GM19035 (cell line): ENCODE measurements around the gene HUS1.
"Not testable (repeated sequence)": the region's sequence is repeated elsewhere in the genome, so short reads cannot be mapped to it uniquely, and the experiment has no call there.

Source experiments
- ATAC-seq: cut with Tn5 transposase; IDR thresholded peaks from one replicate; pipeline ENCODE4 v1.9.1; 2021; ENCODE audit not compliant: unreplicated experiment

HUS1 gene

DNA sequence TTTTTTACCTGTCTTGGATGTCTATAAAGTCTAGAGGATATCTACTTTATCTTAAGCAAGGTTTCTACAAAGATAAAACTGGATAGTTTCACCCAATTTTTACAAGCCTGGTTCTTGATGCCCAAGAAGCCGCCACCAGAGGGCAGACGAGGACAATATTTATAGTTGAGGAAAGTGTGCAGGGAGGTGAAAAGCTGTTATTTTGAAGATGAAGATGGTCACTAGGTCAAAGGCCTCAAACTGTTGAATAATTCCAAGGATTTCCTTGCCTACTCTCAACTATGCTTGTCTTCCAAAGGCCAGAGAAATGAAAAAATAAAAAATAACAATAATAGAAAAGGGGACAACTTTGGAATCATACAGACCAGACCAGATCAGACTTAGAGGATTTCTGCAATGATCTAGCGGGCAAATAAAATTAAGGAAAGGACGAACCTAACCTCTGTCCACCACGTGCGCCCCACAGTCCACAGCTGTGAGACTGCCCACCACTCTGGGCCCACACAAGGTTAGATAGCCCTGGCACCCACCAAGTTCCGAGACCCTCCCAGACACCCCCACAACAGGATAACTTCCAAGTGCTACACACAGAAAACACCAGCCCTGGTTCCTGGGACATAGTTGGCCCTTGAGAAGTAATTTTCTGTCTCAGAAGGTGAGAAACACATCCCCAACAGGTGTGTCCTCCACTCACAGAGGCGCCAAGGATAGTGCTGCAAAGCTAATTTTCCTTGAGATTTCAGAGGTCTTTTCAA lies 34.0 kb downstream of the HUS1 start:
- peak; percentile 67 for ATAC-seq

- peak; percentile 14 for ATAC-seq
These were observed 34.7 kb downstream of the HUS1 start for GRCh38 chr7:47944536-47945260.

DNA sequence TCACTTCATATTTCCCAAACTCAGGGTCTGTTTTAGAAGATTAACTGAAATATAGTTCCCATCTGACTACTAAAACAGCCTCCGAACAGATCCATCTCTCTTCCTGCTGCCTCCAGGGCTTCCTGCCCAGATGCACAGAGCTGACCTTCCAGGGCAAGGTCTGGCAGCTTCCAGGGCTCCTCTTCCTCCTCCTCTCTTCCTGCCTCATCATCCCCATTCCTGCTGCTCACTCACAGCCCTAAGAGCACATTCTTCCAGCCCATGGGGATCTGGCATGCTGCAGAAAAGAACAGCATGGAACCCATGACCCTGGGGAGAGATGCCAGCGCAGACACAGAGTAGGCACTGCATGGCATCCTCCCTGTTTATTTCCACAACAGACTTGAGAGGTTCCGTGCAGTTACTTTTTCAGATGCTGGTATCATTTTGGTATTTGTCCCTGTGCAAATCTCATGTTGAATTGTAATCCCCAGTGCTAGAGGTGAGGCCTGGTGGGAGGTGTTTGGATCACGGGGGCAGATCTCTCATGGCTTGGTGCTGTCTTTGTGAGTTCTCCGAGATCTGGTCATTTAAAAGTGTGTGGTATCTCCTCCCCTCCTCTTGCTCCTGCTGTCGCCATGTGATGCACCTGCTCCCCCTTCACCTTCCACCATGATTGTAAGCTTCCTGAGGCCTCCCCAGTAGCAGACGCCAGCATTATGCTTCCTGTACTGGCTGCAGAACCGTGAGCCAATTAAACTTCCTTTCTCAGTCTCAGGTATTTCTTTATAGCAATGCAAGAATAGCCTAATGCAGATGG lies 35.5 kb downstream of the HUS1 start:
- ATAC-seq = no peak

DNA sequence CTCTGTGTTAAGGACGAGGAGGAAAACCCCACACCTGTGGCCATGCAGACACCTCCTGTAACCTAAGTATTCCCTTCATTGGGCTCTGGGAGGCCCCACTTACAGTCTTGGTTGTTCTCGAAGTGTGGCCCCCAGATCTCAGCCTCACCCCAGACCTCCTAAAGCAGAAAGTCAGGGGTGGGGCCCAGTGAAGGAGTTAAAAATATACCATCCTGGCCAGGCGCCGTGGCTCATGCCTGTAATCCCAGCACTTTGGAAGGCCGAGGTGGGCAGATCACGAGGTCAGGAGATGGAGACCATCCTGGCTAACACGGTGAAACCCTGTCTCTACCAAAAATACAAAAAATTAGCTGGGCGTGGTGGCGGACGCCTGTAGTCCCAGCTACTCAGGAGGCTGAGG lies 36.8 kb downstream of the HUS1 start:
- not testable (repeated sequence) for ATAC-seq

DNA sequence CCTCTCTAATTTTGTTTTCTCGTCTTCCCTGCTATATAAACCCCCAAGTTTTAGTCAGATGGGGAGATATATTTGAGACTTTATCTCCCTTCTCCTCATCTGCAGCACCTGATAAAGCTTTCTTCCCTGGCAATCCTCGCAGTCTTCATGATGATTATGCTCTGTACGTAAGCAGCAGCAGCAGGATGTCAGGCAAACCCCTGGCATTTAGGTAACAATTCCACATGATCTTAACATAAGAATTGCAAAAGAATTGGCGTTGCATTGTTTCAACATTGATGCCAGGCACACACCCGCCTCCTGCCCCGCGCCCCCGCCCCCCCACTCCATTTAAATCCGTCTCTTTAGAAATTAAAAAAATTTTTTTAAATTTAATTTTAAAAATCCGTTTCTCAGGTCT lies 37.3 kb downstream of the HUS1 start:
- no peak for ATAC-seq

- ATAC-seq = no peak
These were observed 38.1 kb downstream of the HUS1 start for GRCh38 chr7:47941136-47941844.

DNA sequence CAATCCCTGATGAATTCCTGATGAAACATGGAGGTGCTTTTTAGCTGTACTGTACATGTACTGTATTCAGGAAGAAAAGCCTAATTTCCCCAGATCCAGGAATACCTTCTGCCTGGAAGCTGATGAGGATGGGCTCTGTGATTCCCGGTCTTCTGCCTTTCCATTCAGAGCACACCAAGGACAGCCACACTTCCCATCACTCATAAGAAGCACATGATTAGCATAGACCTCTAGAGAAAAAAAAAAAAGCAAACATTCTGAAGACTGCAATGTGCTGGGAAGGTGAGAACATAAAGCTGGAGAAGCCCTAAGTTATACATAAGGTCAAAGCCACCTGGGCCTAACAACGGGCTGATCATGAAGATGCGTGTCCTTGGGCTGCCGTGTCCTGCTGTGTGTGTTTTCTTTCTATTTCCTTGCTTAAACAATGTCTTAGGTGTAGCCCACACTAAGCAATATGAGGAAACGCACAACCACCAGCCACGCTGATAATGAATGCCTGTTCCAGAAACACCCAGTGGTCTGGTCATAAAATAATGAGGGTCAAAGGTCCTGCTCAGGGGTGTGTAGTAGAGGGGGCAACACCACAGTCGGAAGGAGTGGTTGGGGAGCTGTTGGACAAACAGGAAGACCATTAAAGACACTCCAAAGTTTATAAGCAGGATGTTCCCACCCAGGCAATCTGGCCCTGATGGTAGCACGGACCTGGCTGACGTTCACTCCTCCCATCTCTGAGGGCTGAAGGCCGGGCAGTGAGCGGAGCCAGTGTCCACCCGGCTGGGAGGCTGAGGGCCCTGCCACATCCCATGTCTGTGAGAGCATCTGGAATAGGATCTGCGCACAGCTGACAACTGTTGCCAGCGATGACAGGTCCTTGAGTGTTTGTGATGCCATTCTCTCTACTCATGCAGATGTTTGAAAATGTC lies 39.1 kb downstream of the HUS1 start:
- no peak for ATAC-seq

- no peak for ATAC-seq
These were observed 39.9 kb downstream of the HUS1 start for GRCh38 chr7:47939425-47940036.

DNA sequence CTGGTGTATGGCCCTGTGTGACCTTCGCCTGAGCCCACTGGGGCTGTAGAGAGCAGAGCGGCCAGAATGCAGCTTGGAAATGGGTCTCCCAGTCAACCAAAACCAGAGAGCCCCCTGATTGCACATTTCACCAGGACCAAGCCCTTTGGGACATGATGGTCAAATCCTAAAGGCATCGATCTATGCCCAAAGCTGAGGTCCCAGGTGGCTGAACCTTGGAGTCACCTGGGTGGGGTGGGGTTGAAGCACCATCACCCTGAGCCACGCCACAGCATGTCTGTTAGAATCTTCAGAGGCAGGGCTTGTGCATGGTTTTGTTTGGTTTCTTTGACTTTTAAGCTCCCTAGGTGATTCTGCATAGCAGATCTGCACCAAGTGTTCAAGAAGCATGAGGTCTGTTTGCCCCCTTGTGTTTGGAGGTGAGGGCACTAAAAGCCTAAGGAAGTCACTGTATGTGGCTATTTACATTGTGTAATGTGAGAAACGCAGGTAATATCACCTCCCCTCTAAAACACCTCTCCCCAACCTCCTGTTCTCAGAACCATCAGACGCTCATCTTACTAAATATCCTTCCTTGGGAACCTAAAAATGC lies 40.7 kb downstream of the HUS1 start:
- no peak for ATAC-seq

- ATAC-seq = peak; percentile 40
These were observed 41.5 kb downstream of the HUS1 start for GRCh38 chr7:47937711-47938573.

DNA sequence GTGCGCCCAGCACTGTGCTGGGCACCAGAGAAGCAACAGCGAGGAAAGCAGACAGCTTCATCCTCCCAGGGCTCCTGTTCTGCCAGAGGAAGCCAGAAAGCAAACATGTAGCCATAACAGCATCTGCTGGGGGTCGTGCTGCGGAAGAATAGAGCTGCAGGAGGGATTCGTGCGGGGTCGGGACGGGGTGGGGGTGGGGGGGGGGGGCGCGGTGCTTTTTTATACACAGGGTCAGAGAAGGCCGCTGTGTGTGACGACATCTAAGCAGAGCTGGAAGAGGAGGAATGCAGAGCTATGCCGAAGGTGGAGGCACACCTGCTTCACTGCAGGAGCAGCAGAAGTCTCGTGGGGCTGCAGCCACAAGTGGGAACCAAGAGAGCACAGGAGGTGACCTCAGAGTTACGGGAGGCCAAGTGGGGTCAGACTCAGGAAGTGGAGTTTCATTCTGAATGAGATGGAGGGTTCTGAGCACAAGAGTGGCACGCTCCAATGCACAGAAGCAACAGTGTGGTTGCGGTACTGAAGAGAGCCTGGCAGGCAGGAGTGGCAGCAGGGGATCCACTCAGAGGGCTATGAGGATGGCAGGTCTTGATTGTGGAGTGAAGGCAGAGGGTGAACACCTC lies 42.2 kb downstream of the HUS1 start:
- ATAC-seq = peak; percentile 96

DNA sequence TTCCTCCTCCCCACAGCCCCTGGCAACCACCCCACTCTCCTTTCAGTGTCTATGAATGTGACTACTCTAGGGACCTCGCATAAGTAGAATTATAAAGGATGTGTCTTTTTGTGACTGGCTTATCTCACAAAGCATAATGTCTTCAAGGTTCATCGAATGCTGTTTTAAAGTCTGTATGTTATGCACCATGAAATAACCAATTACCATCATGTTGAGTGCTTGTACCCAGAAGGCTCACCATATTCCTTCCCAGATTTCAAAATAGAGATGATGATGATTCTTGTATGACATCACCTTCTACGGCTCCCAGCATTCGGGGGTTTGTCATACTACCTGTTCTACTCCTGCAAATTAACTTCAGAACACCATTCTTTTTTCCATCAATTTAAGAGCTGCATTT lies 43.1 kb downstream of the HUS1 start:
- no peak for ATAC-seq

- ATAC-seq = no peak
These were observed 44.1 kb downstream of the HUS1 start for GRCh38 chr7:47935336-47935735.

- ATAC-seq = no peak
These were observed 44.6 kb downstream of the HUS1 start for GRCh38 chr7:47934831-47935230.

- no peak for ATAC-seq
These were observed 46.2 kb downstream of the HUS1 start for GRCh38 chr7:47933215-47933614.

GRCh38 chr7:47932466-47933037 lies 46.9 kb downstream of the HUS1 start:
- ATAC-seq = no peak

DNA sequence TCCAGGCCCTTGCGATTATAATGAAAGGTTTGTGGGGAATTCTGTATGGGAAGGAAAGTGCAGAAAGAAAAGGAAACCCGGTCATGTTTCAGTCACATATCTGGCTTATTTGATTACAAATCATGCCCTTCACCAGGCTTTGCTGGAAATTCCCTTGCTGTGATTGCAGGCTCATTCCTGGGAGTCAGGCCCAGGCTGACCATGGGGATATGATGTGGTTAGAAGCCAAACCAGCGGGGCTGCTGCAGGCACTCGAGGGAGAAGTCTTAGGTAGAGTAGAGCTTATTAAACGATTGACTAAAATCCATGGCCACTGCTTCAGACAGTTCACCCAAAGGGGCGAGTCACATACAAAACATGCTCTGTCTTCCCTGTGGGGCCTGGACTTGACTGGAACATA lies 47.4 kb downstream of the HUS1 start:
- no peak for ATAC-seq
